ENCODE results near the gene GATAD2A.
A peak's percentile ranks its signal among the peaks of the same experiment; 100 is the strongest.

- TF ChIP-seq EZH2 (IDR thresholded peaks at IDR 0.05; ENCODE audit: borderline replicate concordance, low read depth, low read length, severe bottlenecking) (no peak), CTCF (IDR thresholded peaks at IDR 0.05; ENCODE audit: borderline replicate concordance, extremely low read depth, low read length, poor library complexity, severe bottlenecking) (peak; percentile 82)
Observed at GRCh38 chr19:19361075-19361594, 44.3 kb upstream of the GATAD2A start.

Data from DND-41 (cell line).